Activated CD8-positive, alpha-beta T cell treated with anti-CD3 and anti-CD28 coated beads for 36 hours (primary cell): ENCODE measurements around the gene SLC25A48. TPM values are rescaled to one million over a fixed set of nuclear protein-coding genes. Genes with fewer than 3 reads are reported as not detected.

Experiments
- ATAC-seq: fragments of 200-7000 bp; cut with Tn5 transposase; one replicate; pipeline ENCODE4 v1.10.0; 2021; ENCODE audit warnings: mild to moderate bottlenecking, moderate library complexity
- CTCF ChIA-PET: fragments of 350-600 bp; sonication (Branson Sonifier 250); formaldehyde crosslinking; loops from one replicate; lab custom pipeline; 2021; ENCODE audit warnings: antibody characterized with exemption; lab: Charles Lee
- POLR2A ChIA-PET: fragments of 350-600 bp; sonication (Branson Sonifier 250); formaldehyde crosslinking; loops from one replicate; lab custom pipeline; 2021; ENCODE audit warnings: antibody characterized with exemption; lab: Charles Lee
- DNase-seq: peaks from one replicate; pipeline ENCODE4 v3.0.0-alpha.2; 2020
- H3K27ac Mint-ChIP-seq: one replicate; pipeline ENCODE4 v1.8.0; 2021; ENCODE audit warnings: mild to moderate bottlenecking, mixed read lengths
- H3K27me3 Mint-ChIP-seq: one replicate; pipeline ENCODE4 v1.8.0; 2021; ENCODE audit warnings: mixed read lengths
- H3K36me3 Mint-ChIP-seq: one replicate; pipeline ENCODE4 v1.8.0; 2021; ENCODE audit warnings: low read depth, mixed read lengths
- H3K4me1 Mint-ChIP-seq: one replicate; pipeline ENCODE4 v1.8.0; 2021; ENCODE audit warnings: low read depth, mixed read lengths
- H3K4me3 Mint-ChIP-seq: one replicate; pipeline ENCODE4 v1.8.0; 2021; ENCODE audit warnings: mild to moderate bottlenecking, moderate library complexity, mixed read lengths
- H3K9me3 Mint-ChIP-seq: one replicate; pipeline ENCODE4 v1.8.0; 2021; ENCODE audit warnings: mixed read lengths
- intact Hi-C: fragments of 100-400 bp; cut with micrococcal nuclease; formaldehyde crosslinking; loops from one replicate; pipeline ENCODE4 v1.10.0; 2022
- total RNA-seq, 2 experiments: library from RNA; stranded (reverse); gene quantifications; one replicate each; pipeline ENCODE4 v1.2.3, GENCODE V29; 2021
- TF ChIP-seq, protein P1 (sequence below): fragments of 200-600 bp; IDR thresholded peaks from one replicate; pipeline ENCODE4 v1.8.0; 2022; ENCODE audit warnings: antibody characterized with exemption, mild to moderate bottlenecking

SLC25A48 gene
- total RNA-seq, 2 experiments from 2014 or later = not detected

GRCh38 chr5:135883026-135883425 is 48.6 kb downstream of the SLC25A48 start:
- peaks cover 34% of the 10 kb centered on the region for H3K27me3 Mint-ChIP-seq

DNA sequence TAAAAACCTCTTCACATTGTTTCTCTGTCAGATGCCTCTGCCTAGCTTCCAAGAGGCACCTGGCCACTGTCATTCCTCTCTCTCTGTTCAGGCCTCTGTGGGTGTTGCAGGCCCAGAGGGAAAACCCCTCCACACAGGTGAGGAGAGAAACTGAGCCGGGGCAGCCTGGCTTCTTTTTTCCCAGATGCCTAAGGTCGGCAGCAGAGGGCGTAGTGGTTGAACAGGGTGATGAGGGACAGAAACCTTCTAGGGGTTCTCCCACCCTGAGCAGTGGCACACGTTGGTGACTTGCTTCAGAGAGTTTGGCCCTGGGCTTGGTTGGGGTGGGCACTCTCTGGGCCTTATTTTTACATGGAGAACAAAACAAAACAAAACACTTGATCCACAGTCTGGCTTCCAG is 49.0 kb downstream of the SLC25A48 start:
- CTCF ChIA-PET = interaction anchor here (2.4 kb wide), 1 partner anchor 10 kb away, joined by 7 read pairs; no protein-coding TSS in a partner anchor
- ATAC-seq (peak; percentile 34), DNase-seq (peak; percentile 26)

More at GRCh38 chr5:135883026-135883425, 48.6 kb downstream of the SLC25A48 start:
- H3K36me3 Mint-ChIP-seq = no peaks in the 10 kb centered on the region
- no peak overlapping the region for H3K27ac Mint-ChIP-seq
- POLR2A ChIA-PET = no interaction called here
- ATAC-seq (no peak), DNase-seq (no peak)
- no peak overlapping the region for H3K4me3 Mint-ChIP-seq
- TF ChIP-seq, protein P1, sequence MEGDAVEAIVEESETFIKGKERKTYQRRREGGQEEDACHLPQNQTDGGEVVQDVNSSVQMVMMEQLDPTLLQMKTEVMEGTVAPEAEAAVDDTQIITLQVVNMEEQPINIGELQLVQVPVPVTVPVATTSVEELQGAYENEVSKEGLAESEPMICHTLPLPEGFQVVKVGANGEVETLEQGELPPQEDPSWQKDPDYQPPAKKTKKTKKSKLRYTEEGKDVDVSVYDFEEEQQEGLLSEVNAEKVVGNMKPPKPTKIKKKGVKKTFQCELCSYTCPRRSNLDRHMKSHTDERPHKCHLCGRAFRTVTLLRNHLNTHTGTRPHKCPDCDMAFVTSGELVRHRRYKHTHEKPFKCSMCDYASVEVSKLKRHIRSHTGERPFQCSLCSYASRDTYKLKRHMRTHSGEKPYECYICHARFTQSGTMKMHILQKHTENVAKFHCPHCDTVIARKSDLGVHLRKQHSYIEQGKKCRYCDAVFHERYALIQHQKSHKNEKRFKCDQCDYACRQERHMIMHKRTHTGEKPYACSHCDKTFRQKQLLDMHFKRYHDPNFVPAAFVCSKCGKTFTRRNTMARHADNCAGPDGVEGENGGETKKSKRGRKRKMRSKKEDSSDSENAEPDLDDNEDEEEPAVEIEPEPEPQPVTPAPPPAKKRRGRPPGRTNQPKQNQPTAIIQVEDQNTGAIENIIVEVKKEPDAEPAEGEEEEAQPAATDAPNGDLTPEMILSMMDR = no peak
- no peaks in the 10 kb centered on the region for H3K9me3 Mint-ChIP-seq
- CTCF ChIA-PET = interaction anchor here (1.3 to 2.4 kb wide), 2 partner anchors 10 to 329 kb away, joined by 5 to 7 read pairs; no protein-coding TSS in a partner anchor
- peaks cover 3% of the 10 kb centered on the region for H3K4me1 Mint-ChIP-seq
- intact Hi-C loops = loop anchor here (10.0 kb wide), 1 partner anchor 292 kb away; no protein-coding TSS in a partner anchor

DNA sequence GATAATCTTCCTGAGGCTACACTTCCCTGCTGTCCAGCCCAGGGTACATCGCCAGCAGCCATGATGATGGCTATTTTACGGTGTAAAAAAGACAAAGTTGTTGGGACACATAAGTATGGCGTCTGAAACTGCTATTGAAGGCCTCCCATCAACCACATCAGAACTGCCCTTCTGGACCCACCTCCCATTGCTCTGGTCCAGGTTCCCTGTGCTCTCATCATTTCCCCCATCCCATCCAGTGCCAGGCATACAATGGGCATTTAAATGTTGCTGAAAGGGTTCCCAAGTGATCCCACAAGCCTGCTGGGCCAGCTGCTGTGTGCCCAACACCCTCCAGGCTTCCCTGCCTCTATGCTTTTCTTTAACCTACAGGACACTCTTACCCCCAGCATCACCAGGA is 50.6 kb downstream of the SLC25A48 start:
- CTCF ChIA-PET = interaction anchor here (2.4 kb wide), 1 partner anchor 8 kb away, joined by 7 read pairs; no protein-coding TSS in a partner anchor
- Mint-ChIP-seq H3K4me3 (no peak overlapping the region), H3K4me1 (peaks cover 3% of the 10 kb centered on the region), H3K36me3 (no peaks in the 10 kb centered on the region), H3K9me3 (no peaks in the 10 kb centered on the region), H3K27me3 (peaks cover 29% of the 10 kb centered on the region), H3K27ac (no peak overlapping the region)
- POLR2A ChIA-PET = no interaction called here
- TF ChIP-seq, protein P1 = no peak
- ATAC-seq = no peak
- no peak for DNase-seq
- intact Hi-C loops = loop anchor here (5.0 to 10.0 kb wide), 3 partner anchors 177 to 290 kb away; no protein-coding TSS in a partner anchor

More for the DNA sequence above, 49.0 kb downstream of the SLC25A48 start:
- H3K4me1 Mint-ChIP-seq = peaks cover 3% of the 10 kb centered on the region
- H3K36me3 Mint-ChIP-seq = no peaks in the 10 kb centered on the region
- TF ChIP-seq, protein P1 = peak; percentile 19
- no peak overlapping the region for H3K4me3 Mint-ChIP-seq
- intact Hi-C loops = loop anchor here (10.0 kb wide), 1 partner anchor 291 kb away; no protein-coding TSS in a partner anchor
- POLR2A ChIA-PET = no interaction called here
- no peak overlapping the region for H3K27ac Mint-ChIP-seq
- H3K9me3 Mint-ChIP-seq = no peaks in the 10 kb centered on the region
- H3K27me3 Mint-ChIP-seq = peaks cover 34% of the 10 kb centered on the region

- TF ChIP-seq, protein P1 = no peak
- Mint-ChIP-seq H3K4me1 (peaks cover 6% of the 10 kb centered on the region), H3K9me3 (no peaks in the 10 kb centered on the region), H3K4me3 (no peak overlapping the region), H3K27me3 (peaks cover 22% of the 10 kb centered on the region), H3K36me3 (no peaks in the 10 kb centered on the region), H3K27ac (no peak overlapping the region)
- ChIA-PET POLR2A (no interaction called here), CTCF (interaction anchor here (1.3 to 1.4 kb wide), 2 partner anchors 196 to 326 kb away, joined by 4 to 6 read pairs; no protein-coding TSS in a partner anchor)
- ATAC-seq (no peak), DNase-seq (no peak)
- intact Hi-C loops = loop anchor here (5.0 to 10.0 kb wide), 3 partner anchors 176 to 289 kb away; no protein-coding TSS in a partner anchor
Measured at GRCh38 chr5:135886136-135886535, 51.7 kb downstream of the SLC25A48 start.

- intact Hi-C loops = loop anchor here (1.0 to 10.0 kb wide), 4 partner anchors 175 to 326 kb away; no protein-coding TSS in a partner anchor
- peak; percentile 72 for DNase-seq
- H3K4me3 Mint-ChIP-seq = no peak overlapping the region
Measured at GRCh38 chr5:135887447-135887864, 53.0 kb downstream of the SLC25A48 start.

More at GRCh38 chr5:135887447-135887864, 53.0 kb downstream of the SLC25A48 start:
- ATAC-seq = peak; percentile 86
- H3K9me3 Mint-ChIP-seq = no peaks in the 10 kb centered on the region
- POLR2A ChIA-PET = interaction anchor here (1.9 kb wide), 1 partner anchor 11 kb away, joined by 4 read pairs; no protein-coding TSS in a partner anchor
- H3K4me1 Mint-ChIP-seq = peaks cover 6% of the 10 kb centered on the region
- TF ChIP-seq, protein P1 = peak; percentile 78
- no peaks in the 10 kb centered on the region for H3K36me3 Mint-ChIP-seq
- no peak overlapping the region for H3K27ac Mint-ChIP-seq
- CTCF ChIA-PET = interaction anchor here (1.1 to 2.7 kb wide), 2 partner anchors 34 to 195 kb away, joined by 4 to 24 read pairs; no protein-coding TSS in a partner anchor
- H3K27me3 Mint-ChIP-seq = peaks cover 19% of the 10 kb centered on the region
